Vagina (tissue), 2 donors: Measurements from ENCODE around the gene TMEM45A.

Experiments
- CTCF ChIP-seq, 3 experiments: fragments of 450-650 bp in 2 of 3; fragments of 200-600 bp in 1 of 3; sonication (generic) in 1 of 3; IDR thresholded peaks; one replicate each; pipeline ENCODE4 v1.5.1; 2017 to 2019; ENCODE audit warnings: antibody characterized with exemption in 3 of 3, mild to moderate bottlenecking in 2 of 3, moderate library complexity in 2 of 3
- POLR2A ChIP-seq, 2 donors: fragments of 450-650 bp; IDR thresholded peaks; one replicate each; pipeline ENCODE4 v1.6.1; 2017; ENCODE audit warnings: antibody characterized with exemption in 2 of 2, mild to moderate bottlenecking in 2 of 2, moderate library complexity in 2 of 2

- TF ChIP-seq POLR2A (IDR thresholded peaks at IDR 0.05) (no peak), CTCF (IDR thresholded peaks at IDR 0.05) (no peak)
Measured at GRCh38 chr3:100526613-100527346, 34.4 kb downstream of the TMEM45A start.
